Kidney epithelial cell (primary cell): ENCODE measurements around the gene OPCML. TPM values are rescaled to one million over a fixed set of nuclear protein-coding genes. Genes with fewer than 3 reads are reported as not detected.

ENCODE experiments used
- DNase-seq: peaks from one replicate; pipeline ENCODE4 v3.0.0-alpha.2; 2010; ENCODE audit warnings: low read depth
- H3K27me3 ChIP-seq: 2 replicates; pipeline ENCODE4 v1.6.0; 2011; ENCODE audit warnings: low read length; ENCODE audit not compliant: control insufficient read depth, insufficient read depth
- H3K36me3 ChIP-seq: 2 replicates; pipeline ENCODE4 v1.5.1; 2011; ENCODE audit warnings: low read length; ENCODE audit not compliant: control insufficient read depth, insufficient read depth
- H3K4me3 ChIP-seq: 2 replicates; pipeline ENCODE4 v1.5.1; 2011; ENCODE audit warnings: low read depth, mild to moderate bottlenecking, control low read depth, low read length
- CTCF ChIP-seq: IDR thresholded peaks from 2 replicates; pipeline ENCODE4 v1.5.1; 2011; ENCODE audit warnings: mild to moderate bottlenecking, moderate library complexity, low read length, control low read depth, inconsistent platforms; ENCODE audit not compliant: insufficient read depth, poor library complexity, severe bottlenecking
- total RNA-seq: library from RNA; depleted of rRNA; stranded (reverse); fragments of >200 nt; gene quantifications from 2 replicates; pipeline ENCODE4 v1.2.3, GENCODE V29; 2015

The OPCML gene
- total RNA-seq, 1 donor from 2014 or later = under 0.01 TPM

GRCh38 chr11:133337951-133338418 lies 194.3 kb downstream of the OPCML start:
- H3K27me3 ChIP-seq = no peaks in the 10 kb centered on the region
- TF ChIP-seq CTCF = no peak
- no peak for DNase-seq
- H3K36me3 ChIP-seq = no peaks in the 10 kb centered on the region
- H3K4me3 ChIP-seq = no peak overlapping the region

GRCh38 chr11:133337193-133337592 lies 195.1 kb downstream of the OPCML start:
- Histone ChIP-seq H3K36me3 (no peaks in the 10 kb centered on the region), H3K27me3 (no peaks in the 10 kb centered on the region), H3K4me3 (no peak overlapping the region)
- TF ChIP-seq CTCF = no peak
- DNase-seq = no peak

GRCh38 chr11:133331031-133331430 lies 201.3 kb downstream of the OPCML start:
- Histone ChIP-seq H3K4me3 (no peak overlapping the region), H3K27me3 (no peaks in the 10 kb centered on the region), H3K36me3 (no peaks in the 10 kb centered on the region)
- DNase-seq = no peak
- no peak for TF ChIP-seq CTCF

- TF ChIP-seq CTCF = no peak
- Histone ChIP-seq H3K4me3 (no peak overlapping the region), H3K27me3 (no peaks in the 10 kb centered on the region), H3K36me3 (no peaks in the 10 kb centered on the region)
- no peak for DNase-seq
Measured at GRCh38 chr11:133326849-133327248, 205.5 kb downstream of the OPCML start.

- Histone ChIP-seq H3K36me3 (no peaks in the 10 kb centered on the region), H3K27me3 (no peaks in the 10 kb centered on the region), H3K4me3 (no peak overlapping the region)
- TF ChIP-seq CTCF = no peak
- no peak for DNase-seq
Measured at GRCh38 chr11:133326332-133326731, 206.0 kb downstream of the OPCML start.

GRCh38 chr11:133325711-133326110 lies 206.6 kb downstream of the OPCML start:
- H3K27me3 ChIP-seq = no peaks in the 10 kb centered on the region
- no peak for DNase-seq
- H3K4me3 ChIP-seq = no peak overlapping the region
- no peaks in the 10 kb centered on the region for H3K36me3 ChIP-seq
- TF ChIP-seq CTCF = no peak
